HG02840 (cell line): ENCODE measurements around the gene PAF1.
"Not testable (repeated sequence)": the region's sequence is repeated elsewhere in the genome, so short reads cannot be mapped to it uniquely, and the experiment has no call there.

Experiments
- ATAC-seq: cut with Tn5 transposase; IDR thresholded peaks from one replicate; pipeline ENCODE4 v1.9.1; 2021; ENCODE audit warnings: mild to moderate bottlenecking, moderate library complexity, moderate number of reproducible peaks; ENCODE audit not compliant: unreplicated experiment, low FRiP score

Gene PAF1

DNA sequence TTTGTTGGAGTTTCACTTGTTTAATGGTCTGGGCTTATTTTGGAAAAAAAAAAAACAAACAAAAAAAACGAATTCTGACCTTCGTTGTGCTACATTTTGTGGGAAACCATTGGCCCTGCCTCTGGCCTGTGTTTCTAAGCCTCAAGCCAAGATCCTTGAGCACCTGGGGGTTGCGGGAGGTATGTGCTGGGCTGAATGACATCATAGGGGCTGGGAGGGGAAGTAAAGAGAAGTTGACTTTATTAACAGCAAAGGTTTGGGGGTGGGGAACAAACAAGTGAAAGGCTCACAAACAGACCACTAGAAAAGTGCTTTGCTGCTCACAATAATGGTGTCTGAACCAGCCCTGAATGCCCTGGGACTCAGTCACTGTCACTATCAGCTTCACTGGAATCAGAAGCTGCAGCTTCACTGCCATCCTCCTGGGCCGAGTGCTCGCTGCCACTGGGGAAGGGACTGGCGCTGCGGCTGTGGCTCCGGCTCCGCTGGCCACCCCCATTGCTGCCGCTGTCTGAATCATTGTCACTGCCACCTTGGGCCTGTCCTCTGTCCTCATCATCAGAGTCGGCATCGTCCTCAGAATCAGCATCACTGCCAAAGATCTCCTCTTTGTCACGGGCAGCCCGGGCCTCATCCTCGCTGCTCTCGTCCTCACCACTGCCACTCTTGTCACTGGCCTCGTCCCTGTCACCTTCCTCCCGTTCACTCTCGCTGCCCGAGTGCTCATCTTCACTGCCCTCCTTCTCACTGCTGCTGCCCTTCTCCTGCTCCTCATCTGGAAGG, 5.1 kb downstream of the PAF1 start:
- ATAC-seq: no peak

DNA sequence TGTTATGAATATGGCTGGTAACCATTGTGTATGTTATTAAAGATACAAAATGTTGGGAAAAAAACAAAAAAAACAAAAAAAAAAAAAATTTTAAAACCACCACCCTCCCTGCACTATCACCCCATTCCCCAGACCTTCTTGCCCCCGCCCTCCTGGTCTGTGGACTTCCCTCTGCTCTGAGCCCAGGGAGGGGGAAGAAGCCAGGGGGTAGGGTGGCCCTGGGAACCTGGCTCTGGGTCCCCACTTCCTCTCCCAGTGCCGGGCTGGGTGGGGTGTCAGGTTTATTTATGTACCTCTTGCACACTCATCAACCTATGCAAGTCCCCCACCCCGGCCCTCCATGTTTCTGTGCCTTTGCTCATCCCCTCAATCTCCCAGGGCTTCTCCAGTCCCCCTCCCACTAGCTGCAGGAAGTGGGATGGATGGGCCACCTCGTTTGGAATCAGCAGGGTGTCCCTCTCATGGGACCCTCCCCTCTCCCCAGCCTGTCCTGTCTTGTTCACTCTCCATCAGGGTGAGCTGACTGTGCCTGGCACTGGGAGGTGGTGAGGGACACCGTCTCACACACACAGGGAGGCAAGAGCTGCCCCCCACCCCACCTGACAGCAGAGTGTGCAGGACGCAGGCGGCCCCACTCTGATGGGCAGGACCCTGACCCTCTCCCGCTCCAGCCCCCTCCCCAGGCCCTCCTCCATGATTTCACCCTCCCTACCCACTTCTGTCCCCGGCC, 5.9 kb downstream of the PAF1 start:
- no peak for ATAC-seq

DNA sequence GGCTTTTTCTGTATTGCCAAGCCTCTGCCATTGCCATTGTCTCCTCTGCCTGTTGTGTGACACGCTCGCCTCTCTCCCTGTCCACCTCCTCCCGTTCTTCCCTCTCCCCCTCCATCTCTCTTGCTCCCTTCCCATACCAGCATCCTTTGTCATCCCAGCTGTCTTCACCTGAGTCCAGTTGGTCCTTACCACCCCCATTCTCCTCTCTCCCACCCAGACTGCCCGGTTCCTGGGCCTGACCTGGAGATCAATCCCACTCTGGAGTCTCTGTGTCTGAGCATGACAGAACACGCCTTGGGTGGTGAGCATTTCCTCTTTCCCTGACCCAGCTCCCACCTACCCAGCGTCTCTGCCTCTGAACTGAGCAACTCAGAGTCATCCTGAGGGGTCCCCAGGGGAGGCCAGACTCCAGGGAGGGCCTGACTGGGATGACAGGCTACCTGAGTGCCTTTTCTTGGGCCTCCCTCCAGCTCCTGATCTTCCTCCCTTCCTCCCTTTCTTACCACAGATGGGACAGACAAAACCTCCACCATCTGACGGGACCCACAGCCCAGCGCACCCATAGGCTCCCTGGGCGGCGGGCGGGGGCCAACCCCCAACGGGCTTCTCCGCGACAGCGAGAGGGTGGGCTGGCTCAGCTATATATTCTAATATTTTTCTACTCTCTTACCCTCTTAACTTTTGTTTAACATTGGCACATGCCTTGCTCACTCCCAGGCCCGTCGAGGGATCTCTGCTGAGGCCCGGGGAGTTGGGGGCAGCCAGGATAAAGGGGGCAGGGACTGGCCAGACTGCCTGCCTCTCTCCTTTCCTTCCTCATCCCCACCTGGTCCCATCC, 7.7 kb downstream of the PAF1 start:
- ATAC-seq: no peak

DNA sequence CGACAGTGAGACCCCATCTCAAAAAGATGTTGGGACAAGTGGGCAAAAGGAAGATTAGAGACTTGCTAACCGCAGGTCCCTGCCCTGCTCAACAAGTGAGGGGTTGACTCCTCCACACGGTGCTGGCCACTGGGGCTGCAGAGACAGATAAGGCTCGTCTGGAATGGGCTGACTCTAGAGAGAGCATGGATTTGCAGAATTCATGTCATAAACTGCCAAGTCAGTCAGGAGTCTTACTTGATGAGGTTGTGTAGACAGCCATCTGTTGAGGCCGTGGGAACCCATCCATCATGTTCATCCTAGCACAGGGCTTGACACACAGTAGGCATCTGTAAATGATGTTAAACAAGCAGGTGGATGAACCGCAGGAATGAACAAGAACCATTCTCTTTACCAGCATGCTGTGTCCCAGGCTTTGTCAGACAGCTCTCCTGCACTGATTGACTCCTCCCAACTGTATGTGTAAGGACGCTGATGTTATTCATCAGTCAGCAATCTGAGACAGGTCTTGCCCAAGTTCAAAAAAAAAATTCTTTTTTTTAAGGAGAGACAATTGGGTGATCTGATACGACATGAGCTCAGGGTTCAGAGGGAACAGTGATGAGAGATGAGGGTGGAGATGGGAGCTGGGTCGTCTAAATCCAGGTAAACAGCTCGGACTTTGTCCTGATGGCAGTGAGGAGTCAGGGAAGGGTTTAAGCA, 8.8 kb downstream of the PAF1 start:
- ATAC-seq: no peak

DNA sequence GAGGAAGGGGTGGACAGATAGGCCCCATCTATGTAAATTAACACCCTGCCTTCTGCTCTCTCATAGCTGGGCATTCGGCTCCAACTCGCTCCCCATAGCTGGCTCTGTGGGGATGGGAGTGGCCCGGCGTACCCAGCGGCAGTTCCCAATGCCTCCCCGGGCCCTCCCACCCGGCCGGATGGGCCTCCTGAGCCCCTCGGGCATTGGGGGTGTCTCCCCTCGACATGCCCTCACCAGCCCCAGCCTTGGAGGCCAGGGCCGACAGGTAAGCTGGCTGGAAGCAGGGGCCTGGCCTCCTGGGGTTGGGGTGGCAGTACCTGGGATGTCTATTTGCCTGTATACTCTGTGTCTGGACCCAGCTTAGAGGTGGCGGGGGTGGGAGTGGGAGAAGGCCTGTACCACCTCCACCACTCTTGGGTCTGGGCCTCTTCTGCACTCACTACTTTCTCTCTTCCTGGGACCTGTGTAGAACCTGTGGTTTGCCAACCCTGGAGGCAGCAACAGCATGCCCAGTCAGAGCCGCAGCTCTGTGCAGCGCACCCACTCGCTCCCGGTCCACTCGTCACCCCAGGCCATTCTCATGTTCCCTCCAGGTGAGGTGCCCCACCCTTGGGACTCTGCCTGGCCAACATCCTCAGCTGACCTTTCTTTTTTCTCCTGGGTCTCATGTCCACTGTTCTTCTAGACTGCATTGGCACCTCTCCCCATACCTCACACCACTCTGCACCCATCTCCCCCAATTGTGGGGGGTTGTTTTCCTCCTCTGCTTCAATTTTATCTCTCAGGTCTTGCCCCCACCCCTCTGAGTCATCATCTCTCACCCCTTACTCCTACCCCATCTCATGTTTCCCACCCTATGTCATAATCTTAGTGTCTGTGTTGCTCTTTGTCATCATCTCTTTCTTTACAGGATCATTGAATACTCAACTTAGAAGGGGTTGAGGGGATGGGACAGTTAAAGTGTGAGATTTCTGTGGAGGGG, 10.1 kb downstream of the PAF1 start:
- no peak for ATAC-seq

DNA sequence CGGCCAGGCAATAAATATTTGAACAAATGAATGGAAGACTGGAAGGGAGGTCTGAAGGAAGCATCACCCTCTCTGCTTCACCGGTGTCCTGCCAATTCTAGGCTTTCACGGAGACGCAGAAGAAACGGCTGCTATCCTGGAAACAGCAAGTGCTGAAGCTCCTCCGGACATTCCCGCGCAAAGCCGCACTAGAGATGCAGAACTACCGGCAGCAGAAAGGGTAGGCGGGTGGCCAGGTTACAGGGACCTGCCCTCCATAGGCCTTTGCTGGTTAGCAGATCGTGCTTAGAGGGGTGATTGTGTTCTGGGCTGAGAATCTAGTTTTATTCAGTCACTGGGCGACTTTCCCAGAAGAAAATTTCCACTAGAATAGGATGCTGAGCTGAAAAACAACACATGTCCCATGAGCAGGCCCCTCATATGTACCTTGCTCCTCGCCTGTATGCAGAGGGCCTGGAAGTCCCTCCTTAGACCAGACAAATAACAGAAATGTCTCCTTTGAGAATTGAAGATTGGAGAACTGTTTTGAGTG, 11.0 kb downstream of the PAF1 start:
- no peak for ATAC-seq

DNA sequence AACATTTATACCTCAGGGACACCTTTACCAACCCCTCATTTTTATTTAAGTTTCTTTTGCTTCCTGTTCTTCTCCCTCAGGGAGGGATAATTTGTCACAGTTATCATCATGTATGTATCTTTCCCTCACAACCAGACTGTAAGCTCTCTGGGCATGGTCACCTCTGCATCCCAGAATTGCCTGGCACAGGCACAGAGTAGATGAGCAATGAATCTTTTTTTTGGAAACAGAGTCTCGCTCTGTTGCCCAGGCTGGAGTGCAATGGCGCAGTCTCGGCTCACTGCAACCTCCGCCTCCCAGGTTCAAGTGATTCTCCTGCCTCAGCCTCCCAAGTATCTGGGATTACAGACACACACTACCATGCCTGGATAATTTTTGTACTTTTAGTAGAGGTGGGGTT, 11.5 kb downstream of the PAF1 start:
- ATAC-seq: not testable (repeated sequence)

DNA sequence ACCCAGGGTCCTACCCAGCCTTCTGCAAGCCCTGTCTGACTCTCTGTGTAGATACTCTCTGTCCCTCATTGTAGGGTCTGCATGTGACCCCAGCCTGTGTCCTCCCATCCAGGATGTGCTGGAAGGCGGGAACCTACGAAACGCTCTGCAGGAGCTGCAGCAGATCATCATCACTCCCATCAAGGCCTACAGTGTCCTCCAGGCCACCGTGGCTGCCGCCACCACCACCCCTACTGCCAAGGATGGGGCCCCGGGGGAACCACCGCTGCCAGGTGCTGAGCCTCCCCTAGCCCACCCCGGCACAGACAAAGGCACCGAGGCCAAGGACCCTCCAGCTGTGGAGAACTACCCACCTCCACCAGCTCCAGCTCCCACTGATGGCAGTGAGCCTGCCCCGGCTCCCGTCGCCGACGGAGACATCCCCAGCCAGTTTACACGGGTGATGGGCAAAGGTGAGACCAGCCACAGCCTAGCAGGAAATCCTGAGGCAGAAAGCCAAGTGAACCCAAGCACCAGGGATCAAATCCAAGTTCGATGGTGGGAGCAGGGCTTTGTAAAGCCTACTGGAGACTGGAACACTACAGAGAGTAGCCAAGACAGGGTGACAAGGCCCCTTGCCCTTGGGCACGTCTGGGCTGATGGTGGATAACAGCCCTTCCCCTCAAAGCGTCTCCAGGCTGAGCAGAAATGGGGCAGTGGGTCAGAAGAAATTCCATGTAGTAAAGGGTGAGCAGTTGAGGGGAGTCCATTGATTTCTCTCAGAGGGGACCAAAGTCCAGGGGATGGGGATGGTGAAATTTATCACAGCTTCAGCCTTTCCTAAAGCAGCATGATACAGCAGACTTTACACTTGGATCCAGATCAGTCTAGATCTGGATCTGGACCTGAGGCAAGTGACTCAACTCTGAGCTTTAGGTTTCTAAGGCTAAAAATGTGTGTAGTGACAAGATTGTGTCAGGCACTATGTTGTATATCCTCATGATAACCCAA, 13.2 kb downstream of the PAF1 start:
- no peak for ATAC-seq

DNA sequence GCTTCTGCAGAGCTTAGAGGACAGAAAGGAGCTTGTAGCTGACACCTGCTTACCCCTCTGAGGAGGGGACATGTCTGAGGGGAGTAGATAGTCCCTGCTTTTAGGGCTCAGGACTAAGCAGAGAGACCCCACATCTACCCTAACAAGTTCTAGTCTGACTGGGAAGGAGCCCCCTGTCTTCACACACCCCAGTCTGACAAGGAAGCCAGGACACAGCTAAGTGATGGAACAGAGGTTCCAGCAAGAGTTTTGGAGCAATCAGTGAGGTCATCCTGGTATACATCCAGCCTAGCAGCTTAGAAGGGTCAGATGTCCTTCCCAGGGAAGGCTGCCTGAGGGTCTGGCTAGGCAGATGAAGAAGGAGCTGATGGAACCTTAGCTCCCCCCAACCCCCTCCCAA, 15.0 kb downstream of the PAF1 start:
- ATAC-seq: no peak

DNA sequence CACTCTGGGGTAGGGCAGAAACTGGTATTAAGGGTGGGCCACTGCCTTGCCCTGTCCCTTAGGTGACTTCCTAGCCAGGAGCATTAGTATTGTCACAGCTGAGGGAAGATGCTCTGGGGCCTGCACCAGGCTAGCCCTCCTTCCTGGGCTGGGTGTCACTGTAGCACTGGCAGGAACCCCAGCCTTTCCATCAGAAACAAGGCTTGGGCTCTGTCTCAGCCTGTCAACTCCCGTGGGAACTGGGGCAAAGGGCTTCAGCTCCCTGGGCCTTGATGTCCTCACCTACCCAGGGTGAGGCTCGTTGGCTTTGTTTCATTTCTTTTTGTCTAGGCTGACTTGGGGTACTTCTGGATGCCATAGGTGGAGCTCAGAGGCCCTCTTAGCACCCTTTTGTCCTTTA, 18.0 kb downstream of the PAF1 start:
- no peak for ATAC-seq

DNA sequence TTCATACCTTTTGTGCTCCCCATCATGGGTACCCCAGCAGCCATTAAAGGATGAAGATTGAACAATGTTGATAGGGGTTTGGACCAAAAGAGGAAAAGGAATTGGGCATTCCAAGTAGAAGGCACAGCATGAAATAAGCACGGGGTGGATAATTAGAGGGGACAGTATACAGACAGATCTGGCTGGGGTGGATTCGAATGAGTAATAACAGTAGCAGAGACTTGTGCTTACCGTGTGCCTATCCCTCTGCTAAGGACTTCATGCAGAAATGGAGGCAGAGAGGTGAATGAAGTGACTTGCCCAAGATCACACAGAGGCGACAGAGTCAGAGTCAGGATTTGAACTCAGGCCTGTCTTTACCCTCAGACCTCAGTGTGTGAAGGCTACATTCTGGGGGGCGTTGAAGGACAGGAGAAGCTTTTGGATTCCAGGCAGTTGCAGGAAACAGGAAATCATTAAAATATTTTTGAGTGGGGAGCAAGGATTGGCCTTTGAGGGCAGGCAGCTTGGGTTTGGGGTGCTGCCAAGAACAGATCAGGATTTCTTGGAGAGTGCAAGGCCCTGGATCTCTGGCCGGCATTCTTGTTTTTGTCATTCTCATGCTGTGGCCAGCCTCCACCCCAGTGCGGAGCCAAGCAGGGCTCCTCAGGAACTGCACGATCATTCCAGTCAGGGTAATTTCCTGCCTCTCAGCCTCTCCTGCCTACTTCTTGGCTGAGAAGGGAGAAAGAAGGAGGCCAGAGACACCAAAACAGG, 18.7 kb downstream of the PAF1 start:
- ATAC-seq: no peak

DNA sequence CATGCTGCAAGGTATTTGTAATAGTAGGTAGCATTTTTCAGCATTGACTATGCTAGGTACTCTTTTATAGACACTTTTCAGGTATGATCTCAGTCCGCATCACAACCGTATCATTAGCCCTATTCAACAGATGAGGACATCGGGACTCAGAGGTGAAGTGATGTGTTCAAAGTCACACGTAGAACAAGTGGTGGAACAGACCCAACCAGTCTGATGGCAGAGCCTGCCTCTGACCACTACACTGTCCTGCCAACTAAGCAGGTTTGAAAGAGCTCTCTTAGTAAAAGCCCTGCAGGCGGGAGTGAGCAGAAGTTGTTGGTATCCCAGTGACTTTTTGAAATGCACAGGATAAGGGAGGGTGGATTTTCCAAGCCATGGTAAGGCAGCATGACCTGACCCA, 20.2 kb downstream of the PAF1 start:
- ATAC-seq: no peak

DNA sequence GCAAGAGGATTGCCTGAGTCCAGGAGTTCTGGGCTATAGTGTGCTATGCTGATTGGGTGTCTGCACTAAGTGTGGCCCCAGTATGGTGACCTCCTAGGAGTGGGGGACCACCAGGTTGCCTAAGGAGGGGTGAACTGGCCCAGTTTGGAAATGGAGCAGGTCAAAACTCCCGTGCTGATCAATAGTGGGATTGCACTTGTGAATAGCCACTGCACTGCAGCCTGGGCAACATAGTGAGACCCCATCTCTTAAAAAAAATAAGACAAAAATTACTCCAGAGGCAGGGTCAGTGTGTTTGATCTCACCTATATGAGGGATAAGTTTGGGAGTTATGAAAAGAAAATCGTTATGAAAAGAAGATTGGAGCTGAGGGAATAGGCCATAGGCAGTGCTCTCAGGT, 21.7 kb downstream of the PAF1 start:
- no peak for ATAC-seq

DNA sequence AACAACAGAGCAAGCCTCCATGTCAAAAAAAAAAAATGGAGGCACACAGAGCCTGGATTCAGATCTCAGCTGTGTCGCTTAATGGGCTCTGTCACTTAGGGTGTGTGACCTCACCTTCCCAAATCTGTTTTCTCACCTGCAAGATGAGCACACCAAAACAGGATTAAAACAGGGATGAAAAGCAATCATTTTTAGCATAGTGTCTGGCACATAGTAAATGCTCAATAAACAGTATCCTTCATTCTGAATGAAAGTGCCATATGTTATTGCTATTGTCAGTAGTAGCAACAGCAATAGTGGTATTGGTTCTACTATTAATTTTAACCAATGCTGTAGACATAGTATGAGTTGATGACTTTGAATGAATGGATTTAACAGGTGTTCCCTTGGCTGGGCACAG, 25.4 kb downstream of the PAF1 start:
- ATAC-seq: no peak

DNA sequence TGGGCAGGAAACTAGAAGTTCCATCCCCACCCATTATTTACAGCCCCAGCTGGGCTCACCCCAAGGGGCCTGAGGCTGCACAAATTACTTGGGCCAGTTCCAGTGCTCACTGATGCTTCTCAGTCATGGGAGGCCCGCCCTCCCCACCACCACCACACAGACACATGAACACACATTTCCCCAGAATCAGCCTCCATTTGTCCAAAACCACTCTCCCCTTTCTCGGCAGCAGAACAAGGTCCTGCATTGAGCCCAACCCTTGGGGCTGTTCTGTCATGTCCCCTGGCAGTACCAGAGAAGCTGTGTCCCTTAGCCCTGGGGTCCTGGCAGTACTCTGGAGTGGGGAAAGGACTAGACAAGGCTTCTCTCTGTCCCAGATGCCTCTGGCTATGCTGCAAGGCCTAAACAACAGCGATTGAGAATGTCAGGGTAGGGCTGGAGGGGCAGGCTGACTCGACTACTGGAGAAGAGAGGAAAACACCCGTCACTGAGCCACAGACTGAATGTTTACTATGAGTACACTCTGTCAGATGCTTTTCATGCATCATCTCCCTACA, 26.9 kb downstream of the PAF1 start:
- ATAC-seq: no peak

DNA sequence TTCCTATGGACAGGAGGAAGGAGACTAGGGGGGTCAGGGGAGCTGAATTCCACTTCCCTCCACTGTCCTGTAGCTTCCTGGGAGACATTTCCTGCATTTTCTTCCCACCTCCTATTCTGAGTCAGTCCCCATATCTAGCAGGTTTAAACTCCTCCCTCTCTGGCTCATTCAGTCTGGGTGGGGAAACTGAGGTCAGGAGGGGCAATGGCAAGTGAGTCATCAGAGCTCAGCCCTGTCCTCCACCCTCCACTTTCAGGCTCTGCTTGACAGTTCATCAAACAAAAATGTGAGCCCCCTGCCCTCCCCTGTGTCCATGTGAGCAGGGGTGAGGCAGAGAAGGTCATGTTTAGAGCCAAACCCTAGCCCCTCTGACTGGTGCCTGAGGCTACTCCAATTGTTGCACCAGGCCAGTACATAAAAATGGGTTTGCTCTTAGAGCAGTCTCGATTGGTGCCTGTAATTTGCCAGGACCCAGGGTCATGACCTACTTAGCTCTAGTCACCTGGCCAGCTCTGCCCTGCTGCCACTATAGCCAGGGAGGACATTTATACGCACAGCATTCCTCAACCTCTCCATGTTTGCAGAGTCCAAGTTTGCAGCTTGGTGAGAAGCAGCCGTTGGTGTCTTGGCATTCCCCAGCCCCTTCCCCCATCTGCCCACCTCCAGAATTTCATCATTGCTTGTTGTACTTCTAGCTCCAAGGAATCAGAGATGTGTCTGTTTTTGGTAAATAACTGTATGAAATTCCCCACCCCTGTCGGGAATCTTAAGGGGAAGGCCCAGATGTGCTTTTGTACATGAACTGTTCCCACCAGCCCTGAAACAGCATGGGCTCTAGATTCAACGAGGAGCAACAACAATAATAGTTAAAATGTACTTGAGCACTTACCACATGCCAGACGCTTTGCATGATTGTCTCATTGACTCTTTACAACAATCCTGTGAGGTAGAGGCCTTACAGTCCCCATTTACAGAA, 27.9 kb downstream of the PAF1 start:
- no peak for ATAC-seq
